Thymus (tissue), 11 donors: ENCODE results near the gene DDX55. TPM values are rescaled to one million over a fixed set of nuclear protein-coding genes. Genes with fewer than 3 reads are reported as not detected.

Experiments
- DNase-seq, 9 donors: peaks; one replicate each; pipeline ENCODE4 v3.0.0-alpha.2; 2013; ENCODE audit warnings: low spot score in 9 of 9, low read depth in 6 of 9, missing footprints in 1 of 9
- H3K27ac ChIP-seq, 2 donors: one replicate each; pipeline ENCODE4 v1.5.1; 2013; ENCODE audit warnings: control low read depth in 1 of 2, low read depth in 1 of 2, low read length in 1 of 2, mild to moderate bottlenecking in 1 of 2, moderate library complexity in 1 of 2
- H3K27me3 ChIP-seq, 2 donors: one replicate each; pipeline ENCODE4 v1.5.1; 2013; ENCODE audit warnings: low read length in 1 of 2; ENCODE audit not compliant: control insufficient read depth in 2 of 2, insufficient read depth in 1 of 2
- H3K36me3 ChIP-seq, 2 donors: one replicate each; pipeline ENCODE4 v1.5.1; 2013; ENCODE audit warnings: low read length in 1 of 2, mild to moderate bottlenecking in 1 of 2, moderate library complexity in 1 of 2; ENCODE audit not compliant: control insufficient read depth in 2 of 2, insufficient read depth in 2 of 2
- H3K4me1 ChIP-seq, 2 donors: one replicate each; pipeline ENCODE4 v1.5.1; 2013; ENCODE audit warnings: low read length in 2 of 2; ENCODE audit not compliant: control insufficient read depth in 2 of 2, insufficient read depth in 2 of 2
- H3K4me3 ChIP-seq, 2 donors: one replicate each; pipeline ENCODE4 v1.5.1; 2013; ENCODE audit warnings: low read length in 2 of 2, control low read depth in 1 of 2, mild to moderate bottlenecking in 1 of 2
- H3K9me3 ChIP-seq, 2 donors: one replicate each; pipeline ENCODE4 v1.5.1; 2013; ENCODE audit warnings: low read length in 1 of 2, mild to moderate bottlenecking in 1 of 2; ENCODE audit not compliant: control insufficient read depth in 2 of 2, insufficient read depth in 1 of 2
- WGBS: extraction: QIAGEN DNeasy Blood & Tissue Kit; methylation state at CpG from one replicate; pipeline ENCODE4 v1.1.7; 2013; 5-methylcytosine and 5-hydroxymethylcytosine counted together
- polyA plus RNA-seq: library from polyadenylated mRNA; stranded (reverse); fragments of 200-250 nt; gene quantifications from one replicate; pipeline ENCODE4 v1.2.3, GENCODE V29; 2013
- total RNA-seq: library from RNA; stranded (reverse); fragments of 120-200 nt; gene quantifications from one replicate; pipeline ENCODE4 v1.2.4, GENCODE V29; 2013
- donor health status: healthy.

The DDX55 gene
- total and polyA plus RNA-seq, 2 donors: 19.5 to 29.4 TPM

GRCh38 chr12:123621101-123621500 is 19.2 kb downstream of the DDX55 start:
- Histone ChIP-seq H3K27ac (no peak overlapping the region), H3K4me3 (no peak overlapping the region), H3K4me1 (peaks cover 0 to 2% of the 10 kb centered on the region in 2 donors), H3K9me3 (no peaks in the 10 kb centered on the region), H3K27me3 (no peaks in the 10 kb centered on the region), H3K36me3 (peaks cover 62 to 95% of the 10 kb centered on the region in 2 donors)
- 93% methylated on average over 8 of the region's 8 CpGs for WGBS
- DNase-seq: no peak

- 96% methylated on average over 15 of the region's 15 CpGs for WGBS
- H3K4me3 ChIP-seq: no peak overlapping the region
- H3K9me3 ChIP-seq: no peaks in the 10 kb centered on the region
- DNase-seq: no peak
- H3K4me1 ChIP-seq: peaks cover 0 to 2% of the 10 kb centered on the region in 2 donors
- no peak overlapping the region for H3K27ac ChIP-seq
- H3K27me3 ChIP-seq: no peaks in the 10 kb centered on the region
- H3K36me3 ChIP-seq: peaks cover 64 to 95% of the 10 kb centered on the region in 2 donors
These were observed 20.0 kb downstream of the DDX55 start for GRCh38 chr12:123621619-123622530.

- under 1% methylated on average over 52 of the region's 52 CpGs for WGBS
- H3K9me3 ChIP-seq: no peaks in the 10 kb centered on the region
- H3K27ac ChIP-seq: peak within 1 kb of the TSS; percentile 56 to 86
- H3K4me3 ChIP-seq: peak within 1 kb of the TSS; percentile 75 to 90
- peak; percentile 87 to 97 (median 95) for DNase-seq
- H3K4me1 ChIP-seq: peaks cover 8 to 15% of the 10 kb centered on the region in 2 donors
- H3K36me3 ChIP-seq: peaks cover 26 to 30% of the 10 kb centered on the region in 2 donors
- no peaks in the 10 kb centered on the region for H3K27me3 ChIP-seq
These were observed 31.7 kb downstream of the DDX55 start, which contains the start of the genes EIF2B1 and GTF2H3 for GRCh38 chr12:123633379-123634141. TSS of gene EIF2B1 (minus strand) at chr12:123633686. CDS start at chr12:123633557, 129 bp downstream. TSS of gene GTF2H3 (plus strand) at chr12:123633829. CDS start at chr12:123633860, 31 bp downstream.

GRCh38 chr12:123634142-123634561 is 32.3 kb downstream of the DDX55 start:
- 14% methylated on average over 19 of the region's 19 CpGs for WGBS
- H3K9me3 ChIP-seq: no peaks in the 10 kb centered on the region
- H3K4me3 ChIP-seq: peak overlapping the region; percentile 75 to 90
- H3K27me3 ChIP-seq: no peaks in the 10 kb centered on the region
- H3K4me1 ChIP-seq: peaks cover 8 to 15% of the 10 kb centered on the region in 2 donors
- peak overlapping the region in 1 of 2 donors; percentile 52 for H3K27ac ChIP-seq
- no peak for DNase-seq
- peaks cover 20 to 24% of the 10 kb centered on the region in 2 donors for H3K36me3 ChIP-seq

- H3K27me3 ChIP-seq: no peaks in the 10 kb centered on the region
- no peak overlapping the region for H3K4me3 ChIP-seq
- peaks cover 27 to 46% of the 10 kb centered on the region in 2 donors for H3K36me3 ChIP-seq
- 85% methylated on average over 7 of the region's 7 CpGs for WGBS
- H3K4me1 ChIP-seq: no peaks in the 10 kb centered on the region
- DNase-seq: no peak
- H3K27ac ChIP-seq: no peak overlapping the region
- H3K9me3 ChIP-seq: no peaks in the 10 kb centered on the region
These were observed 42.0 kb downstream of the DDX55 start for GRCh38 chr12:123643911-123644310.

GRCh38 chr12:123645380-123645779 is 43.5 kb downstream of the DDX55 start:
- H3K4me1 ChIP-seq: no peaks in the 10 kb centered on the region
- H3K27me3 ChIP-seq: no peaks in the 10 kb centered on the region
- over 99% methylated on average over 3 of the region's 3 CpGs for WGBS
- peaks cover 35 to 60% of the 10 kb centered on the region in 2 donors for H3K36me3 ChIP-seq
- no peak overlapping the region for H3K4me3 ChIP-seq
- DNase-seq: no peak
- no peak overlapping the region for H3K27ac ChIP-seq
- no peaks in the 10 kb centered on the region for H3K9me3 ChIP-seq

- Histone ChIP-seq H3K27me3 (no peaks in the 10 kb centered on the region), H3K27ac (no peak overlapping the region), H3K4me1 (no peaks in the 10 kb centered on the region), H3K4me3 (no peak overlapping the region), H3K36me3 (peaks cover 35 to 60% of the 10 kb centered on the region in 2 donors), H3K9me3 (no peaks in the 10 kb centered on the region)
- 98% methylated on average over 5 of the region's 5 CpGs for WGBS
- DNase-seq: no peak
These were observed 44.0 kb downstream of the DDX55 start for GRCh38 chr12:123645878-123646277.

GRCh38 chr12:123648401-123648800 is 46.5 kb downstream of the DDX55 start:
- H3K36me3 ChIP-seq: peaks cover 36 to 67% of the 10 kb centered on the region in 2 donors
- 97% methylated on average over 5 of the region's 5 CpGs for whole genome bisulfite sequencing
- no peak for DNase-seq
- H3K9me3 ChIP-seq: no peaks in the 10 kb centered on the region
- H3K27me3 ChIP-seq: no peaks in the 10 kb centered on the region
- H3K4me3 ChIP-seq: no peak overlapping the region
- H3K27ac ChIP-seq: no peak overlapping the region
- H3K4me1 ChIP-seq: no peaks in the 10 kb centered on the region
